Lower leg skin (tissue), 3 donors: ENCODE data around the gene PTPRN2.

Experiments used
- POLR2A ChIP-seq, 2 donors: fragments of 450-650 bp; IDR thresholded peaks; one replicate each; pipeline ENCODE4 v1.6.1; 2016 to 2017; ENCODE audit warnings: antibody characterized with exemption in 2 of 2, mild to moderate bottlenecking in 1 of 2, moderate library complexity in 1 of 2
- TF ChIP-seq, protein P1 (sequence below), 3 donors: fragments of 450-650 bp; IDR thresholded peaks; one replicate each; pipeline ENCODE4 v1.5.1; 2016; ENCODE audit warnings: antibody characterized with exemption in 3 of 3, mild to moderate bottlenecking in 3 of 3, moderate library complexity in 2 of 3

- TF ChIP-seq, protein P1, sequence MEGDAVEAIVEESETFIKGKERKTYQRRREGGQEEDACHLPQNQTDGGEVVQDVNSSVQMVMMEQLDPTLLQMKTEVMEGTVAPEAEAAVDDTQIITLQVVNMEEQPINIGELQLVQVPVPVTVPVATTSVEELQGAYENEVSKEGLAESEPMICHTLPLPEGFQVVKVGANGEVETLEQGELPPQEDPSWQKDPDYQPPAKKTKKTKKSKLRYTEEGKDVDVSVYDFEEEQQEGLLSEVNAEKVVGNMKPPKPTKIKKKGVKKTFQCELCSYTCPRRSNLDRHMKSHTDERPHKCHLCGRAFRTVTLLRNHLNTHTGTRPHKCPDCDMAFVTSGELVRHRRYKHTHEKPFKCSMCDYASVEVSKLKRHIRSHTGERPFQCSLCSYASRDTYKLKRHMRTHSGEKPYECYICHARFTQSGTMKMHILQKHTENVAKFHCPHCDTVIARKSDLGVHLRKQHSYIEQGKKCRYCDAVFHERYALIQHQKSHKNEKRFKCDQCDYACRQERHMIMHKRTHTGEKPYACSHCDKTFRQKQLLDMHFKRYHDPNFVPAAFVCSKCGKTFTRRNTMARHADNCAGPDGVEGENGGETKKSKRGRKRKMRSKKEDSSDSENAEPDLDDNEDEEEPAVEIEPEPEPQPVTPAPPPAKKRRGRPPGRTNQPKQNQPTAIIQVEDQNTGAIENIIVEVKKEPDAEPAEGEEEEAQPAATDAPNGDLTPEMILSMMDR (IDR thresholded peaks at IDR 0.05), result no peak
- TF ChIP-seq POLR2A (IDR thresholded peaks at IDR 0.05), result no peak
These were observed 50.1 kb downstream of the PTPRN2 start for GRCh38 chr7:158537516-158537882.
